SK-N-SH treated with all-trans-retinoic acid at 6 μM for 48 hours (cell line): ENCODE results near the gene C20orf144.

Experiments used
- BACH2 ChIP-seq: fragments of 250-450 bp; sonication (Bioruptor Pico); IDR thresholded peaks from 2 replicates; pipeline ENCODE4 v1.9.0; 2021; ENCODE audit warnings: mild to moderate bottlenecking, borderline replicate concordance
- CREB5 ChIP-seq: fragments of 250-450 bp; sonication (Bioruptor Pico); IDR thresholded peaks from 2 replicates; pipeline ENCODE4 v1.5.1; 2020; ENCODE audit warnings: low read depth, mild to moderate bottlenecking, moderate library complexity
- CSDC2 ChIP-seq: fragments of 250-450 bp; sonication (Bioruptor Pico); IDR thresholded peaks from 2 replicates; pipeline ENCODE4 v1.5.0; 2020; ENCODE audit warnings: mild to moderate bottlenecking, moderate library complexity
- ESRRG ChIP-seq: fragments of 250-450 bp; sonication (Bioruptor Pico); IDR thresholded peaks from 2 replicates; pipeline ENCODE4 v1.6.1; 2021; ENCODE audit warnings: mild to moderate bottlenecking
- ISL1 ChIP-seq: fragments of 250-450 bp; sonication (Bioruptor Pico); IDR thresholded peaks from 2 replicates; pipeline ENCODE4 v2.1.2; 2022; ENCODE audit warnings: mild to moderate bottlenecking, moderate library complexity
- PATZ1 ChIP-seq: fragments of 250-450 bp; sonication (Bioruptor Pico); IDR thresholded peaks from 2 replicates; pipeline ENCODE4 v1.8.0; 2020; ENCODE audit warnings: mild to moderate bottlenecking, moderate library complexity, borderline replicate concordance
- RARB ChIP-seq: fragments of 250-450 bp; sonication (Bioruptor Pico); IDR thresholded peaks from 2 replicates; pipeline ENCODE4 v1.8.0; 2021; ENCODE audit warnings: mild to moderate bottlenecking, moderate library complexity
- TSHZ2 ChIP-seq: fragments of 250-450 bp; sonication (Bioruptor Pico); IDR thresholded peaks from 2 replicates; pipeline ENCODE4 v1.5.0; 2020; ENCODE audit warnings: mild to moderate bottlenecking, moderate library complexity
- ZFP3 ChIP-seq: fragments of 250-450 bp; sonication (Bioruptor Pico); IDR thresholded peaks from 2 replicates; pipeline ENCODE4 v1.5.0; 2020; ENCODE audit warnings: mild to moderate bottlenecking, moderate library complexity

DNA sequence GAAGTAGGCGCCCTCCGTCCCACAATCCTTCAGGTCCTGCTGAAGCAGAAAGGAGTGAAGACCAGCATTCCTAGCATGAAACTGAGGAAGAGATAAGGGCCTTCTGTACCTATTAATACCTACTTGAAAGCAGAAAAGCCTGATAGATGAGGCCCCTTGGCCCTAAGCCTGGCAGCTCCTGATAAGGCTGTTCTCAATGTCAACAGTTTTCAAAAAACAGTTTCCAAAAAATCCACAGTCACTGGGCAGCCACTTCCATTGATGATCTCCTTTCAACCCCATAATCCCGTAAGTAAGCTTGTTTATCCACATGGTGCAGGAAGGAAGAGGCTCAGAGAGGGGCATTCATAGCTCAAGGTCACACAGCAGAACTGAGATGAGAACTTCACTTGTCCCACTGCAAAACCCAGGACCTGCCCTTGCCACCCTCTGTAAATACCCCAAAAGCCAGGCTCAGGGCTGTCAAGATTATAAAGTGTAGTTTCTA is 26.9 kb downstream of the C20orf144 start:
- no peak for TF ChIP-seq CREB5 (CRISPR knock-in tag)
- TF ChIP-seq ISL1 (CRISPR knock-in tag): no peak
- no peak for TF ChIP-seq CSDC2 (CRISPR knock-in tag)
- no peak for TF ChIP-seq PATZ1 (CRISPR knock-in tag)
- no peak for TF ChIP-seq BACH2 (CRISPR knock-in tag)
- TF ChIP-seq ZFP3 (CRISPR knock-in tag): no peak
- TF ChIP-seq ESRRG (CRISPR knock-in tag): no peak
- no peak for TF ChIP-seq RARB (CRISPR knock-in tag)
- no peak for TF ChIP-seq TSHZ2
